Thyroid gland (tissue), 4 donors: ENCODE results near the gene GSN.

Experiments used
- POLR2A ChIP-seq, 2 donors: fragments of 450-650 bp; IDR thresholded peaks; one replicate each; pipeline ENCODE4 v1.6.1; 2017; ENCODE audit warnings: antibody characterized with exemption in 2 of 2, mild to moderate bottlenecking in 2 of 2, moderate library complexity in 1 of 2
- TF ChIP-seq, protein P1 (sequence below), 6 experiments: fragments of 200-600 bp in 3 of 6; fragments of 450-650 bp in 3 of 6; sonication (generic) in 3 of 6; IDR thresholded peaks; one replicate each; pipeline ENCODE4 v1.5.1; 2016 to 2019; ENCODE audit warnings: antibody characterized with exemption in 6 of 6, mild to moderate bottlenecking in 2 of 6, inconsistent platforms in 1 of 6, moderate library complexity in 1 of 6

- TF ChIP-seq, protein P1, sequence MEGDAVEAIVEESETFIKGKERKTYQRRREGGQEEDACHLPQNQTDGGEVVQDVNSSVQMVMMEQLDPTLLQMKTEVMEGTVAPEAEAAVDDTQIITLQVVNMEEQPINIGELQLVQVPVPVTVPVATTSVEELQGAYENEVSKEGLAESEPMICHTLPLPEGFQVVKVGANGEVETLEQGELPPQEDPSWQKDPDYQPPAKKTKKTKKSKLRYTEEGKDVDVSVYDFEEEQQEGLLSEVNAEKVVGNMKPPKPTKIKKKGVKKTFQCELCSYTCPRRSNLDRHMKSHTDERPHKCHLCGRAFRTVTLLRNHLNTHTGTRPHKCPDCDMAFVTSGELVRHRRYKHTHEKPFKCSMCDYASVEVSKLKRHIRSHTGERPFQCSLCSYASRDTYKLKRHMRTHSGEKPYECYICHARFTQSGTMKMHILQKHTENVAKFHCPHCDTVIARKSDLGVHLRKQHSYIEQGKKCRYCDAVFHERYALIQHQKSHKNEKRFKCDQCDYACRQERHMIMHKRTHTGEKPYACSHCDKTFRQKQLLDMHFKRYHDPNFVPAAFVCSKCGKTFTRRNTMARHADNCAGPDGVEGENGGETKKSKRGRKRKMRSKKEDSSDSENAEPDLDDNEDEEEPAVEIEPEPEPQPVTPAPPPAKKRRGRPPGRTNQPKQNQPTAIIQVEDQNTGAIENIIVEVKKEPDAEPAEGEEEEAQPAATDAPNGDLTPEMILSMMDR (IDR thresholded peaks at IDR 0.05): no peak
- TF ChIP-seq POLR2A (IDR thresholded peaks at IDR 0.05): no peak
Measured at GRCh38 chr9:121325387-121325786, 57.4 kb downstream of the GSN start.
